ENCODE measurements around the gene DDX59. TPM values are rescaled to one million over a fixed set of nuclear protein-coding genes. Genes with fewer than 3 reads are reported as not detected.

Gene DDX59
- total RNA-seq, 1 donor, result 16.0 TPM

DNA sequence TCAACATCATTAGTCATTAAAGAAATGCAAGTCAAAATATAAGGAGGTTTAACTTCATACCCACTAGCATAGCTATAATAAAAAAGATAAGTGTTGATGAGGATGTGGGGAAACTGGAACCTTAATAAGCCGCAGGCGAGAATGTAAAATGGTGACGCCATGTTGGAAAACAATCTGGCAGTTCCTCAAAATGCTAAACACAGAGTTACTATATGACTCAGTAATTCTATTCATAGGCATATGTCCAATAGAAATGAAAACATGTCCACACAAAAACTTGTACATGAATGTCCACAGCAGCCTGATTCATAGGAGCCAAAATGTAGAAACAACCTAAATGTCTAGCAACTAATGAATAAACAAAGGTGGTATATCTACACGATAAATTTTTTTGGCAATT, 23.2 kb downstream of the DDX59 start:
- H3K4me3 ChIP-seq (ENCODE audit: low read depth, low read length), result no peak overlapping the region
- TF ChIP-seq, protein P1, sequence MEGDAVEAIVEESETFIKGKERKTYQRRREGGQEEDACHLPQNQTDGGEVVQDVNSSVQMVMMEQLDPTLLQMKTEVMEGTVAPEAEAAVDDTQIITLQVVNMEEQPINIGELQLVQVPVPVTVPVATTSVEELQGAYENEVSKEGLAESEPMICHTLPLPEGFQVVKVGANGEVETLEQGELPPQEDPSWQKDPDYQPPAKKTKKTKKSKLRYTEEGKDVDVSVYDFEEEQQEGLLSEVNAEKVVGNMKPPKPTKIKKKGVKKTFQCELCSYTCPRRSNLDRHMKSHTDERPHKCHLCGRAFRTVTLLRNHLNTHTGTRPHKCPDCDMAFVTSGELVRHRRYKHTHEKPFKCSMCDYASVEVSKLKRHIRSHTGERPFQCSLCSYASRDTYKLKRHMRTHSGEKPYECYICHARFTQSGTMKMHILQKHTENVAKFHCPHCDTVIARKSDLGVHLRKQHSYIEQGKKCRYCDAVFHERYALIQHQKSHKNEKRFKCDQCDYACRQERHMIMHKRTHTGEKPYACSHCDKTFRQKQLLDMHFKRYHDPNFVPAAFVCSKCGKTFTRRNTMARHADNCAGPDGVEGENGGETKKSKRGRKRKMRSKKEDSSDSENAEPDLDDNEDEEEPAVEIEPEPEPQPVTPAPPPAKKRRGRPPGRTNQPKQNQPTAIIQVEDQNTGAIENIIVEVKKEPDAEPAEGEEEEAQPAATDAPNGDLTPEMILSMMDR (IDR thresholded peaks at IDR 0.05; ENCODE audit: insufficient read depth, low read depth, low read length), result no peak
- no peak for DNase-seq (ENCODE audit: low read depth)

DNA sequence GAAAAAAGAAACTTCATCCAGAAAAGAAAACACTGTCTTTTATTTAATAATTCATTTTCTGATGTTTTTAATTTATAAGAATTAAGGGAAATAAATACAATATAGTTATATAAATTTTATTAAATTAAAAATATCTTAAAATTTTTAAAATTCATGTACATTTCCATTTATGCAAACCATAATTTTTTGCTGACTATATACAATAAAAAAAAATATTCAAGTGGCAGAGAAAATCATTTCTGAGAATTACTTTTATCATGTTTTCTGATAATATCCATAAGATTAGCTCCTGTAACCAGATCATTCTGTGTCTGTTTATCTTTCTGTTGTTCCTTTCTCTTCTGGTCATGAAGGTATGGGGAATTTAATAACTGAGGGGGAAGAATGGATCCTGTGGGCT, 25.7 kb downstream of the DDX59 start:
- DNase-seq (ENCODE audit: low read depth), result no peak
- TF ChIP-seq, protein P1 (IDR thresholded peaks at IDR 0.05; ENCODE audit: insufficient read depth, low read depth, low read length), result no peak
- no peak overlapping the region for H3K4me3 ChIP-seq (ENCODE audit: low read depth, low read length)

DNA sequence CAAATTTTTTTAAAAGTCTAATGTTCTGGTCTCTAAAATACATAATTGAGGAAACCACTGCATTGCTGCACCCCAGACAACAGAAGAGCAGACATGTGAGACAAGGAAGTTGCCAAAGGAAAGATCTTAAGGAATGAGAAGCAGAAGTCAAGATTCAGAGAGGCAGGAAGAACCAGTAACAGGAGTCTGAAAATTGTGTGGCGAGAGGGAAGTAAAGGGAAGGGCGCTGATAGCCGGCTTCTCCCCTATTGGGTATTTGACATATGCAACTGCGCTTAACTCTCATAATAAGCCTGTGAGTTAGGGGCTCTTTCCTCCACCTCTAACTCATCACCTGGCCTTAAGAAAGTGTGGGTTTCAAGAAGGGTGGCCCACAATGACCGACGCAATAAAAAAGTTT, 27.2 kb downstream of the DDX59 start:
- no peak overlapping the region for H3K4me3 ChIP-seq (ENCODE audit: low read depth, low read length)
- DNase-seq (ENCODE audit: low read depth), result no peak
- TF ChIP-seq, protein P1 (IDR thresholded peaks at IDR 0.05; ENCODE audit: insufficient read depth, low read depth, low read length), result no peak

DNA sequence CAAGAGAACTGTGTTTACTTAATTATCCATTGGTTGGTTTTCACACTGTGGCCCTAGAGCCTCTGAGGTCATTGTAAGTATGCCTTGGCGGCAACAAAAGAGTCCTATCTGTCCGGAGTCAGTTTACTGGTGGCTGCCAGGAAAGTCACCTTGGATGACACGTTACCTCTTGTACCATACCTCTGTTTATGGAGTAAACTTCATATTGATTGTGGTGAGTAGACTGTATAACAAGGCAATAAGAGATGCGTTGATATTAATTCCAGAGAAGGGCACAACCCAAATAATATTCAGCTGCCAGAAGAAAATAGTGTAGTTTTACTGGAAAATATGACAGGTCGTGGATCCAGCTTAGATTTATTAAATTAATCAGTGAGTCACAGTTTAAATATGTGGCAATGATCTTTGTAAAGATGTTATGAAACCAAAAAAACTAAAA, 28.7 kb downstream of the DDX59 start:
- peak; percentile 23 for DNase-seq (ENCODE audit: low read depth)
- H3K4me3 ChIP-seq (ENCODE audit: low read depth, low read length), result no peak overlapping the region
- TF ChIP-seq, protein P1 (IDR thresholded peaks at IDR 0.05; ENCODE audit: insufficient read depth, low read depth, low read length), result no peak

DNA sequence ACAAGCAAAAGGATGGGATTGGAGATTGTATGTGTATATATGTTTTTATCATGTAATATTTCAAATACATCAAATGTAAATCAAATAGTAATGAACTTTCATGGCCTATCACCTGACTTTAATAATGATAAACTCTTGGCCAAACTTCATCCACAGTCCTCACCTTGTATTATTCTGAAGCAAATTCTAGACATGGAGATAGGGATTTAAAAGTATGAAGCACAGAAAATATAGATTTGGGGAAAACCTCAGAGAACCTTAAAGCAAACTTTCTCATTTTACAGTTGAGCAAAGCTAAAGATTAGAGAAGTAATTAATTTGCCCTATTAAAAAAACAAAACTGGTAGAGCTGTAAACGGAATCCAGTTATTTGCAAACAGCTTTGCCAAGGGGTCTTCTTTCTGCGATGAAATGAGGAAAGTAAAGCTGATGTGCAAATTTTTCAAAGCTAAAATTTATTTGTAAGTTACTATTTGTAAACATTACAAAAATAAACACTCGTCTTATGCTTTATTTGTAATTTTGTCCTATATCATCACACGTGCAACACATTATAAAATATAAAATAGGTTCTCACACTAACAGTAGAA, 29.2 kb downstream of the DDX59 start:
- TF ChIP-seq, protein P1 (IDR thresholded peaks at IDR 0.05; ENCODE audit: insufficient read depth, low read depth, low read length), result no peak
- no peak overlapping the region for H3K4me3 ChIP-seq (ENCODE audit: low read depth, low read length)
- DNase-seq (ENCODE audit: low read depth), result no peak

DNA sequence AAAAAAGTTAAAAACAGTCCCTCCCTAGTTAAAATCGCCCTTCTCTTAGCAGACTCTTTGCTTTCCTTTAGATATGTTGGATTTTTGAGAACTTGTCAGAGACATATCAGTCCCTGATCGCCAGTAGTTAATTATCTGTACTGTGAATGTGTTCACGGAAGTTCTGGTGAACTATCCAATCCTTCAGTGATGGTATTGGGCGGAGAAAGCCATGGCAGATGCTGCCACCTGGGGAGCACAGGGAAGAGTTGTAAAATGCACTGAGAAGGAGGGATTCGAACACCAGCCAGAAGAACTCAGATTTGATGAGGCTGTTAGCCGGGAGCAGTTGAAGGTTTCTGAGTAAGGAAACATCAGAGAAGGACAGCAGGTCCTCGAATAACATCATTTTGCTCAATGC, 31.6 kb downstream of the DDX59 start:
- TF ChIP-seq, protein P1 (IDR thresholded peaks at IDR 0.05; ENCODE audit: insufficient read depth, low read depth, low read length), result no peak
- no peak for DNase-seq (ENCODE audit: low read depth)
- H3K4me3 ChIP-seq (ENCODE audit: low read depth, low read length), result no peak overlapping the region

DNA sequence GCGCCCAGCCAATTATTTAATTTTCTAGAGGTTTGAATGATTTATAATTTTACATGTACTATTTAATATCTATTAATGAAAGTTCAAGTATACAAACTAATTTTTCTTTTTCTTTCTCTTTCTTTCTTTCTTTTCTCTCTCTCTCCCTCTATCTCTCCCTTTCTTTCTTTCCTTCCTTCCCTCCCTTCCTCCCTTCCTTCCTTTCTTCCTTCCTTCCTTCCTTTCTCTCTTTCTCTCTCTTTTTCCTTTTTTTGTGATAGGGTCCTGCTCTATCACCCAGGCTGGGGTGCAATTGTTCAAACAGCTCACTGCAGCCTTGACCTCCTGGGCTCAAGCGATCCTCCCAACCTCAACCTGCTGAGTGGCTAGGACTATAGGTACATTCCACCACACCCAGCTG, 33.0 kb downstream of the DDX59 start:
- TF ChIP-seq, protein P1 (IDR thresholded peaks at IDR 0.05; ENCODE audit: insufficient read depth, low read depth, low read length), result no peak
- DNase-seq (ENCODE audit: low read depth), result no peak
- no peak overlapping the region for H3K4me3 ChIP-seq (ENCODE audit: low read depth, low read length)

All from fibroblast of villous mesenchyme (primary cell).